GM23338 (cell line): ENCODE data around the gene CATSPERE. TPM values are rescaled to one million over a fixed set of nuclear protein-coding genes. Genes with fewer than 3 reads are reported as not detected.
"Not testable (repeated sequence)": the region's sequence is repeated elsewhere in the genome, so short reads cannot be mapped to it uniquely, and the experiment has no call there.

ENCODE experiments used
- ATAC-seq: fragments of 200-7000 bp; cut with Tn5 transposase; 3 replicates; pipeline ENCODE4 v1.9.1; 2020
- DNase-seq: peaks from one replicate; pipeline ENCODE4 v3.0.0-alpha.2; 2015; ENCODE audit warnings: low spot score
- H2AFZ ChIP-seq: fragments of 200-600 bp; sonication (generic); 2 replicates; pipeline ENCODE4 v1.8.0; 2016; ENCODE audit warnings: antibody characterized with exemption, mild to moderate bottlenecking, moderate library complexity
- H3F3A ChIP-seq: fragments of 200-600 bp; sonication (generic); replicated peaks from 2 replicates; pipeline ENCODE4 v1.8.0; 2017; ENCODE audit warnings: antibody characterized with exemption, mixed run types, low read depth
- H3K27ac ChIP-seq: fragments of 200-600 bp; sonication (generic); 2 replicates; pipeline ENCODE4 v1.6.1; 2016; ENCODE audit warnings: low read depth
- H3K27me3 ChIP-seq: fragments of 200-600 bp; sonication (generic); 2 replicates; pipeline ENCODE4 v1.8.0; 2016; ENCODE audit warnings: mild to moderate bottlenecking, mixed run types, moderate library complexity; ENCODE audit not compliant: insufficient read depth
- H3K36me3 ChIP-seq: fragments of 200-600 bp; sonication (generic); 2 replicates; pipeline ENCODE4 v1.8.0; 2016; ENCODE audit warnings: mild to moderate bottlenecking; ENCODE audit not compliant: insufficient read depth
- H3K4me1 ChIP-seq: fragments of 200-600 bp; sonication (generic); 2 replicates; pipeline ENCODE4 v1.8.0; 2016; ENCODE audit warnings: mild to moderate bottlenecking, moderate library complexity; ENCODE audit not compliant: insufficient read depth
- H3K4me2 ChIP-seq: fragments of 200-600 bp; sonication (generic); 2 replicates; pipeline ENCODE4 v1.7.1; 2017; ENCODE audit warnings: mixed run types
- H3K4me3 ChIP-seq: fragments of 200-600 bp; sonication (generic); 2 replicates; pipeline ENCODE4 v1.6.1; 2016; ENCODE audit warnings: mixed run types
- H3K79me2 ChIP-seq: fragments of 200-600 bp; sonication (generic); replicated peaks from 2 replicates; pipeline ENCODE4 v1.8.0; 2017; ENCODE audit warnings: mild to moderate bottlenecking; ENCODE audit not compliant: insufficient read depth
- H3K9me2 ChIP-seq: fragments of 200-600 bp; sonication (generic); 2 replicates; pipeline ENCODE4 v1.8.0; 2017; ENCODE audit not compliant: insufficient read depth
- H4K20me1 ChIP-seq: fragments of 200-600 bp; sonication (generic); replicated peaks from 2 replicates; pipeline ENCODE4 v1.8.0; 2017; ENCODE audit warnings: mild to moderate bottlenecking; ENCODE audit not compliant: insufficient read depth
- H3K27ac Mint-ChIP-seq: 2 replicates; pipeline ENCODE4 v1.8.0; 2020; ENCODE audit warnings: inconsistent platforms, mild to moderate bottlenecking, moderate library complexity, mixed read lengths
- H3K27me3 Mint-ChIP-seq: 3 replicates; pipeline ENCODE4 v1.8.0; 2022; ENCODE audit warnings: low read depth, mild to moderate bottlenecking, moderate library complexity, mixed read lengths, inconsistent platforms; ENCODE audit not compliant: insufficient read depth, poor library complexity
- H3K36me3 Mint-ChIP-seq: 3 replicates; pipeline ENCODE4 v1.8.0; 2021; ENCODE audit warnings: low read depth, mild to moderate bottlenecking, inconsistent platforms, moderate library complexity, mixed read lengths
- H3K4me1 Mint-ChIP-seq: 3 replicates; pipeline ENCODE4 v1.8.0; 2020; ENCODE audit warnings: mild to moderate bottlenecking, inconsistent platforms, mixed read lengths
- H3K4me3 Mint-ChIP-seq: 3 replicates; pipeline ENCODE4 v1.8.0; 2021; ENCODE audit warnings: moderate library complexity, mild to moderate bottlenecking, inconsistent platforms, mixed read lengths
- H3K9me3 Mint-ChIP-seq: 3 replicates; pipeline ENCODE4 v1.8.0; 2020; ENCODE audit warnings: moderate library complexity, mild to moderate bottlenecking, inconsistent platforms, mixed read lengths
- CREB1 ChIP-seq: fragments of 250-450 bp; sonication (Bioruptor Pico); IDR thresholded peaks from 2 replicates; pipeline ENCODE4 v1.5.0; 2020; ENCODE audit warnings: low read depth, mild to moderate bottlenecking, moderate library complexity
- EZH2 ChIP-seq: fragments of 200-600 bp; sonication (generic); IDR thresholded peaks from one replicate; pipeline ENCODE4 v1.8.0; 2017; ENCODE audit warnings: antibody characterized with exemption, mild to moderate bottlenecking, low read depth; ENCODE audit not compliant: unreplicated experiment
- JUNB ChIP-seq: IDR thresholded peaks from one replicate; pipeline ENCODE4 v1.6.1; 2016; ENCODE audit warnings: antibody characterized with exemption; ENCODE audit not compliant: unreplicated experiment
- NANOG ChIP-seq: IDR thresholded peaks from 2 replicates; pipeline ENCODE4 v1.6.1; 2016; ENCODE audit warnings: antibody characterized with exemption, borderline replicate concordance
- POLR2AphosphoS5 ChIP-seq: IDR thresholded peaks from 2 replicates; pipeline ENCODE4 v1.6.1; 2016; ENCODE audit warnings: antibody characterized with exemption, low read depth
- STAT1 ChIP-seq: IDR thresholded peaks from one replicate; pipeline ENCODE4 v1.6.1; 2016; ENCODE audit warnings: antibody characterized with exemption; ENCODE audit not compliant: unreplicated experiment
- ZNF114 ChIP-seq: fragments of 250-450 bp; sonication (Bioruptor Pico); IDR thresholded peaks from 2 replicates; pipeline ENCODE4 v1.5.0; 2020; ENCODE audit warnings: mild to moderate bottlenecking, moderate library complexity
- ZNF331 ChIP-seq: fragments of 250-450 bp; sonication (Bioruptor Pico); IDR thresholded peaks from 2 replicates; pipeline ENCODE4 v1.5.0; 2020; ENCODE audit warnings: low read depth, mild to moderate bottlenecking, moderate library complexity
- polyA plus RNA-seq: library from polyadenylated mRNA; unstranded; fragments of >200 nt; fragmentation: Nextera tagmentation; extraction: Ambion mirVana; gene quantifications from 2 replicates; pipeline ENCODE4 v1.2.1, GENCODE V29; 2016
- total RNA-seq: library from RNA; depleted of rRNA; stranded (reverse); fragments of >200 nt; shearing (Covaris generic); gene quantifications from 2 replicates; pipeline ENCODE4 v1.2.3, GENCODE V29; 2014
- TF ChIP-seq, protein P1 (sequence below): IDR thresholded peaks from one replicate; pipeline ENCODE4 v1.6.1; 2018; ENCODE audit warnings: antibody characterized with exemption; ENCODE audit not compliant: unreplicated experiment
- TF ChIP-seq, protein P2 (sequence below): IDR thresholded peaks from 2 replicates; pipeline ENCODE4 v1.6.1; 2016; ENCODE audit warnings: antibody characterized with exemption
- TF ChIP-seq, protein P3 (sequence below), 2 experiments: fragments of 200-600 bp in 1 of 2; sonication (generic) in 1 of 2; conservative IDR thresholded peaks; 2 replicates each; pipeline versions ENCODE4 v1.5.1 to v1.6.1; 2016 to 2017; ENCODE audit warnings: antibody characterized with exemption in 2 of 2, low read depth in 2 of 2, mild to moderate bottlenecking in 2 of 2, moderate library complexity in 1 of 2

CATSPERE gene
- total and polyA plus RNA-seq, 2 experiments from 2014 or later, result 0.70 TPM; not detected in 1

DNA sequence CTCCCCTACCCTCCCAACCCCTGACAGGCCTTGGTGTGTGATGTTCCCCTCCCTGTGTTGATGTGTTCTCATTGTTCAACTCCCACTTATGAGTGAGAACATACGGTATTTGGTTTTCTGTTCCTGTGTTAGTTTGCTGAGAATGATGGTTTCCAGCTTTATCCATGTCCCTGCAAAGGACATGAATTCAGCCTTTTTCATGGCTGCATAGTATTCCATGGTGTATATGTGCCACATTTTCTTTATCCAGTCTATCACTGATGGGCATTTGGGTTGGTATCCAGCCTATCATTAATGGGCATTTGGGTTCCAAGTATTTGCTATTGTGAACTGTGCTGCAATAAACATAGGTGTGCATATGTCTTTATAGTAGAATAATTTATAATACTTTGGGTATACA is 101.8 kb downstream of the CATSPERE start:
- not testable (repeated sequence) for ATAC-seq, H3K4me2 ChIP-seq, H3K4me1 ChIP-seq, H3K27ac ChIP-seq, H3K27ac Mint-ChIP-seq, H3K36me3 Mint-ChIP-seq, H3K27me3 Mint-ChIP-seq, H3F3A ChIP-seq, H2AFZ ChIP-seq, H3K4me3 ChIP-seq, DNase-seq, H4K20me1 ChIP-seq, H3K9me2 ChIP-seq, H3K79me2 ChIP-seq, H3K27me3 ChIP-seq, H3K36me3 ChIP-seq, H3K4me3 Mint-ChIP-seq, H3K4me1 Mint-ChIP-seq
- peaks cover 43% of the 10 kb centered on the region for H3K9me3 Mint-ChIP-seq

DNA sequence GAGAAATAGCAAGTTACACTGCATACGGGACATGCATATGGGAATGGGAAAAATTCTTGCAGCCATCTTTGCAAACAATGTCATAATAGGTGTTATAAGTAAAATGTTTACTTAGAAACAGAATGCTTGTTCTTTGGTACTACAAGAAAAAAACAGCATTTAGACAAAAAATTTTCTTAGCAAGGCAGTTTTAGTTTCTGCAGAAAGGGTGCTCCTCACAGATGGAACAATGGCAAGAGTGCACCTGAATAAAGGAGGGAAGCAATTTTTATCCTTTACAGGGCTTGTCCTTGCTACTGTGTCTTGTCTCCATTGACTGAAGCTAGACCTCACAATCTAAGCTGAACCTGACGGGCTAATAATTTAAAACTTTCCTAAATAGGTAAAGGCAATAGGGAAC is 112.7 kb downstream of the CATSPERE start:
- no peak for ATAC-seq
- TF ChIP-seq EZH2 (no peak), STAT1 (no peak), CREB1 (no peak), ZNF331 (CRISPR knock-in tag) (no peak), ZNF114 (CRISPR knock-in tag) (no peak), JUNB (no peak), POLR2AphosphoS5 (no peak), NANOG (no peak)
- TF ChIP-seq, protein P1, sequence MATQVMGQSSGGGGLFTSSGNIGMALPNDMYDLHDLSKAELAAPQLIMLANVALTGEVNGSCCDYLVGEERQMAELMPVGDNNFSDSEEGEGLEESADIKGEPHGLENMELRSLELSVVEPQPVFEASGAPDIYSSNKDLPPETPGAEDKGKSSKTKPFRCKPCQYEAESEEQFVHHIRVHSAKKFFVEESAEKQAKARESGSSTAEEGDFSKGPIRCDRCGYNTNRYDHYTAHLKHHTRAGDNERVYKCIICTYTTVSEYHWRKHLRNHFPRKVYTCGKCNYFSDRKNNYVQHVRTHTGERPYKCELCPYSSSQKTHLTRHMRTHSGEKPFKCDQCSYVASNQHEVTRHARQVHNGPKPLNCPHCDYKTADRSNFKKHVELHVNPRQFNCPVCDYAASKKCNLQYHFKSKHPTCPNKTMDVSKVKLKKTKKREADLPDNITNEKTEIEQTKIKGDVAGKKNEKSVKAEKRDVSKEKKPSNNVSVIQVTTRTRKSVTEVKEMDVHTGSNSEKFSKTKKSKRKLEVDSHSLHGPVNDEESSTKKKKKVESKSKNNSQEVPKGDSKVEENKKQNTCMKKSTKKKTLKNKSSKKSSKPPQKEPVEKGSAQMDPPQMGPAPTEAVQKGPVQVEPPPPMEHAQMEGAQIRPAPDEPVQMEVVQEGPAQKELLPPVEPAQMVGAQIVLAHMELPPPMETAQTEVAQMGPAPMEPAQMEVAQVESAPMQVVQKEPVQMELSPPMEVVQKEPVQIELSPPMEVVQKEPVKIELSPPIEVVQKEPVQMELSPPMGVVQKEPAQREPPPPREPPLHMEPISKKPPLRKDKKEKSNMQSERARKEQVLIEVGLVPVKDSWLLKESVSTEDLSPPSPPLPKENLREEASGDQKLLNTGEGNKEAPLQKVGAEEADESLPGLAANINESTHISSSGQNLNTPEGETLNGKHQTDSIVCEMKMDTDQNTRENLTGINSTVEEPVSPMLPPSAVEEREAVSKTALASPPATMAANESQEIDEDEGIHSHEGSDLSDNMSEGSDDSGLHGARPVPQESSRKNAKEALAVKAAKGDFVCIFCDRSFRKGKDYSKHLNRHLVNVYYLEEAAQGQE, result no peak
- TF ChIP-seq, protein P2, sequence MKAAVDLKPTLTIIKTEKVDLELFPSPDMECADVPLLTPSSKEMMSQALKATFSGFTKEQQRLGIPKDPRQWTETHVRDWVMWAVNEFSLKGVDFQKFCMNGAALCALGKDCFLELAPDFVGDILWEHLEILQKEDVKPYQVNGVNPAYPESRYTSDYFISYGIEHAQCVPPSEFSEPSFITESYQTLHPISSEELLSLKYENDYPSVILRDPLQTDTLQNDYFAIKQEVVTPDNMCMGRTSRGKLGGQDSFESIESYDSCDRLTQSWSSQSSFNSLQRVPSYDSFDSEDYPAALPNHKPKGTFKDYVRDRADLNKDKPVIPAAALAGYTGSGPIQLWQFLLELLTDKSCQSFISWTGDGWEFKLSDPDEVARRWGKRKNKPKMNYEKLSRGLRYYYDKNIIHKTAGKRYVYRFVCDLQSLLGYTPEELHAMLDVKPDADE, result no peak
- TF ChIP-seq, protein P3, sequence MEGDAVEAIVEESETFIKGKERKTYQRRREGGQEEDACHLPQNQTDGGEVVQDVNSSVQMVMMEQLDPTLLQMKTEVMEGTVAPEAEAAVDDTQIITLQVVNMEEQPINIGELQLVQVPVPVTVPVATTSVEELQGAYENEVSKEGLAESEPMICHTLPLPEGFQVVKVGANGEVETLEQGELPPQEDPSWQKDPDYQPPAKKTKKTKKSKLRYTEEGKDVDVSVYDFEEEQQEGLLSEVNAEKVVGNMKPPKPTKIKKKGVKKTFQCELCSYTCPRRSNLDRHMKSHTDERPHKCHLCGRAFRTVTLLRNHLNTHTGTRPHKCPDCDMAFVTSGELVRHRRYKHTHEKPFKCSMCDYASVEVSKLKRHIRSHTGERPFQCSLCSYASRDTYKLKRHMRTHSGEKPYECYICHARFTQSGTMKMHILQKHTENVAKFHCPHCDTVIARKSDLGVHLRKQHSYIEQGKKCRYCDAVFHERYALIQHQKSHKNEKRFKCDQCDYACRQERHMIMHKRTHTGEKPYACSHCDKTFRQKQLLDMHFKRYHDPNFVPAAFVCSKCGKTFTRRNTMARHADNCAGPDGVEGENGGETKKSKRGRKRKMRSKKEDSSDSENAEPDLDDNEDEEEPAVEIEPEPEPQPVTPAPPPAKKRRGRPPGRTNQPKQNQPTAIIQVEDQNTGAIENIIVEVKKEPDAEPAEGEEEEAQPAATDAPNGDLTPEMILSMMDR (conservative IDR thresholded peaks at IDR 0.05; ENCODE audit: low read depth in 2 of 2), result no peak

More for the DNA sequence above, 112.7 kb downstream of the CATSPERE start:
- H3K4me2 ChIP-seq, result no peak overlapping the region
- Mint-ChIP-seq H3K4me3 (no peak overlapping the region), H3K9me3 (peaks cover 71% of the 10 kb centered on the region), H3K4me1 (no peaks in the 10 kb centered on the region; the same call in 2 of the 3 replicates), H3K27me3 (peaks cover 2% of the 10 kb centered on the region), H3K27ac (no peak overlapping the region), H3K36me3 (peaks cover 34% of the 10 kb centered on the region)
- DNase-seq, result no peak
- no peaks in the 10 kb centered on the region for H3K79me2 ChIP-seq
- no peaks in the 10 kb centered on the region for H3K27me3 ChIP-seq
- H2AFZ ChIP-seq, result no peak overlapping the region
- H3F3A ChIP-seq, result no peaks in the 10 kb centered on the region
- no peaks in the 10 kb centered on the region for H4K20me1 ChIP-seq
- H3K27ac ChIP-seq, result no peak overlapping the region
- H3K4me1 ChIP-seq, result no peaks in the 10 kb centered on the region
- peaks cover 25% of the 10 kb centered on the region for H3K36me3 ChIP-seq
- H3K9me2 ChIP-seq, result no peaks in the 10 kb centered on the region
- no peak overlapping the region for H3K4me3 ChIP-seq
